MM.1S (cell line): ENCODE results near the gene TSPAN19.

Source experiments
- CTCF ChIP-seq: fragments of 300-600 bp; sonication (generic); IDR thresholded peaks from 2 replicates; pipeline ENCODE4 v1.5.1; 2016; ENCODE audit warnings: antibody characterized with exemption, low read length, mixed read lengths
- EZH2 ChIP-seq: fragments of 300-600 bp; sonication (generic); optimal IDR thresholded peaks from 2 replicates; pipeline ENCODE3; 2017; ENCODE audit warnings: low read depth, mild to moderate bottlenecking, antibody characterized with exemption, low read length, mixed read lengths
- EZH2phosphoT487 ChIP-seq: fragments of 300-600 bp; sonication (generic); IDR thresholded peaks from 2 replicates; pipeline ENCODE4 v1.6.1; 2018; ENCODE audit warnings: antibody characterized with exemption, low read length

- TF ChIP-seq CTCF (no peak), EZH2 (no peak), EZH2phosphoT487 (no peak)
Observed at GRCh38 chr12:85043829-85044228, 7.8 kb upstream of the TSPAN19 start.
